H1 (cell line): ENCODE measurements around the gene YIF1A. TPM values are rescaled to one million over a fixed set of nuclear protein-coding genes. Genes with fewer than 3 reads are reported as not detected.

ENCODE experiments used
- BACH1 ChIP-seq: IDR thresholded peaks from 2 replicates; pipeline ENCODE4 v1.6.1; 2012; ENCODE audit warnings: low read length, improper control_type of control experiment
- CBX8 ChIP-seq: fragments of 300-800, 300-1000 bp; sonication (generic); IDR thresholded peaks from 2 replicates; pipeline ENCODE4 v1.7.1; 2016; ENCODE audit warnings: low read depth, low read length, borderline replicate concordance
- CHD7 ChIP-seq: fragments of 300-600 bp; sonication (generic); IDR thresholded peaks from 2 replicates; pipeline ENCODE4 v1.7.1; 2012; ENCODE audit warnings: low read length, moderate library complexity, mild to moderate bottlenecking, inconsistent platforms; ENCODE audit not compliant: insufficient replicate concordance
- CTCF ChIP-seq, 3 experiments: IDR thresholded peaks; 1 replicate in 2 of 3; 2 replicates in 1 of 3; pipeline versions ENCODE4 v1.5.1 to v1.6.1; 2011; ENCODE audit warnings: low read length in 3 of 3, mild to moderate bottlenecking in 3 of 3, inconsistent platforms in 2 of 3, low read depth in 1 of 3, moderate library complexity in 1 of 3; ENCODE audit not compliant: insufficient read depth in 1 of 3; ENCODE audit errors: control extremely low read depth in 1 of 3
- EGR1 ChIP-seq: IDR thresholded peaks from 2 replicates; pipeline ENCODE4 v1.6.1; 2011; ENCODE audit warnings: low read depth, low read length, borderline replicate concordance
- RXRA ChIP-seq: IDR thresholded peaks from 2 replicates; pipeline ENCODE4 v1.6.1; 2011; ENCODE audit warnings: low read depth, mild to moderate bottlenecking, low read length, moderate library complexity; ENCODE audit not compliant: insufficient read depth
- SIX5 ChIP-seq: IDR thresholded peaks from 2 replicates; pipeline ENCODE4 v1.6.1; 2011; ENCODE audit warnings: mild to moderate bottlenecking, low read depth, low read length
- SP2 ChIP-seq: IDR thresholded peaks from 2 replicates; pipeline ENCODE4 v1.6.1; 2012; ENCODE audit warnings: mild to moderate bottlenecking, low read length, inconsistent platforms
- SP4 ChIP-seq: IDR thresholded peaks from 2 replicates; pipeline ENCODE4 v1.6.1; 2012; ENCODE audit warnings: low read length, inconsistent platforms
- SRF ChIP-seq: IDR thresholded peaks from 2 replicates; pipeline ENCODE4 v1.6.1; 2011; ENCODE audit warnings: mild to moderate bottlenecking, low read depth, low read length, moderate library complexity
- TCF12 ChIP-seq: IDR thresholded peaks from 2 replicates; pipeline ENCODE4 v1.6.1; 2011; ENCODE audit warnings: low read depth, mild to moderate bottlenecking, low read length
- polyA plus RNA-seq, 7 experiments: library from polyadenylated mRNA; depleted of rRNA in 3 of 7; stranded (reverse) in 5 of 7; unstranded in 2 of 7; fragments of >200 nt in 5 of 7; fragments of 200-250 nt in 2 of 7; gene quantifications; 1 replicate in 5 of 7; 2 replicates in 1 of 7; 4 replicates in 1 of 7; pipeline versions ENCODE4 v1.2.1 to v1.2.3, GENCODE V29; 2011 to 2013; ENCODE audit warnings: missing spikeins in 2 of 7, mixed read lengths in 2 of 7
- total RNA-seq: library from RNA; stranded (reverse); fragmentation: NEBNext Ultra II Directional; extraction: Animal tissue kit (Norgen Biotek cat#: 25700); gene quantifications from 2 replicates; pipeline ENCODE4 v1.2.1, GENCODE V29; 2021

Gene YIF1A
- total and polyA plus RNA-seq, 2 of the 8 experiments (the other 6 are each of a cell fraction or from before 2014, with no cell fraction given) = 70.1 to 178 TPM

GRCh38 chr11:66290330-66290621 lies 1.3 kb upstream of the YIF1A start (continued):
- TF ChIP-seq CHD7 (no peak), SP4 (no peak), SIX5 (no peak), EGR1 (no peak), SRF (no peak), TCF12 (no peak), CBX8 (no peak), BACH1 (no peak), CTCF (IDR thresholded peaks at IDR 0.05; ENCODE audit: control extremely low read depth in 1 of 3, insufficient read depth in 1 of 3, low read depth in 1 of 3, low read length in 3 of 3) (no peak), RXRA (no peak), SP2 (no peak)
